ENCODE results near the gene STXBP5.

The STXBP5 gene

DNA sequence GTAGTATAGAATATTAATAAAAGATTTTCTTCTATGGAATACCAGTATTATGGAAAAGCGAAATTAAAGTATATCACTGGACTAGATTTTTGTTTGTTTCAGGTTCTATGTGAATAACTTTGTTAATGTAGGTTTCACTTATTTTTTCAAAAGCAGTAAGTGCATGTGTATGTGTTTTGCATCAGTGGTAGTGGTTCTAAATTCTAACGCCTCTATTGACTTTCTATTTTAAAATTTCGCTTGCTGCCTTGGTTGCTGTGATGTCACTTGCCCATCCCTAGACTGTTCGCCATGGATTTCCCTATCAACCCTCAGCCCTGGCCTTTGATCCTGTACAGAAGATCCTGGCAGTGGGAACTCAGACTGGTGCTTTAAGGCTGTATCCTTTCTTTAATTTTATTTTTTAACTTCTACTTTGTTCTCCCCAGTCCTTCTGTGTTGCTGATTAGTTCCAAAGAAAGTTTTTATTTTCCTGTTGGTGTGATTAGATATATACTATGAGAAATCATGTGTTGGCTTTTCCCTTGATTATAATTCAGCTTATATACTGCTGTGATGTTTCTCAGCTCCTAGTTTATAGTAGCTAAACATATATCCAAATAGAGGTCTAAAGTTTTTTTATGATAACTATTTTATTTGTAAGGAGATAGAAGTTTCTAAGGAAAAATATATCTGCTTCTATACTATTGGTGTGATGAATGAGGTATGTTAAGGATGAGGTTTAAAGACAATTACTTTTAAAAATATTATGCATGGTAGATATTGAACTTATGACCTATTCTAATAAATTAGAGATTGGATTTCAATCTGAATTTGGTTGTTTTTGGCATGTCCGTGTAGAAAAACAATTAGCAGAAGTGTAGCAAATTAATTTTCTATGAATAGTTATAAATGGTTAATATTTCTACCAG is 1.7 kb downstream of the STXBP5 start (continued):
- TF ChIP-seq ZNF521 (tag by site-specific recombination; IDR thresholded peaks at IDR 0.05), result no peak
- TF ChIP-seq PRDM1 (tag by site-specific recombination; IDR thresholded peaks at IDR 0.05), result peak; percentile 97
- TF ChIP-seq SCRT2 (tag by site-specific recombination; IDR thresholded peaks at IDR 0.05), result no peak
- 0 out of 2 replicates have a peak, but pooled peaks have one; percentile 27 for TF ChIP-seq ZBTB48 (tag by site-specific recombination; IDR thresholded peaks at IDR 0.05)
- TF ChIP-seq, protein P1, sequence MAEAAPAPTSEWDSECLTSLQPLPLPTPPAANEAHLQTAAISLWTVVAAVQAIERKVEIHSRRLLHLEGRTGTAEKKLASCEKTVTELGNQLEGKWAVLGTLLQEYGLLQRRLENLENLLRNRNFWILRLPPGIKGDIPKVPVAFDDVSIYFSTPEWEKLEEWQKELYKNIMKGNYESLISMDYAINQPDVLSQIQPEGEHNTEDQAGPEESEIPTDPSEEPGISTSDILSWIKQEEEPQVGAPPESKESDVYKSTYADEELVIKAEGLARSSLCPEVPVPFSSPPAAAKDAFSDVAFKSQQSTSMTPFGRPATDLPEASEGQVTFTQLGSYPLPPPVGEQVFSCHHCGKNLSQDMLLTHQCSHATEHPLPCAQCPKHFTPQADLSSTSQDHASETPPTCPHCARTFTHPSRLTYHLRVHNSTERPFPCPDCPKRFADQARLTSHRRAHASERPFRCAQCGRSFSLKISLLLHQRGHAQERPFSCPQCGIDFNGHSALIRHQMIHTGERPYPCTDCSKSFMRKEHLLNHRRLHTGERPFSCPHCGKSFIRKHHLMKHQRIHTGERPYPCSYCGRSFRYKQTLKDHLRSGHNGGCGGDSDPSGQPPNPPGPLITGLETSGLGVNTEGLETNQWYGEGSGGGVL (tag by site-specific recombination; IDR thresholded peaks at IDR 0.05), result no peak
- no peak for TF ChIP-seq ZNF48 (tag by site-specific recombination; IDR thresholded peaks at IDR 0.05)
- no peak for TF ChIP-seq ZNF707 (tag by site-specific recombination; IDR thresholded peaks at IDR 0.05)
- 0 out of 2 replicates have a peak, but pooled peaks have one; percentile 19 for TF ChIP-seq ZNF660 (tag by site-specific recombination; IDR thresholded peaks at IDR 0.05)
- TF ChIP-seq ZNF473 (tag by site-specific recombination; IDR thresholded peaks at IDR 0.05), result no peak
- TF ChIP-seq ZNF174 (tag by site-specific recombination; IDR thresholded peaks at IDR 0.05), result no peak
- peak; percentile 59 for TF ChIP-seq ZBTB17 (tag by site-specific recombination; IDR thresholded peaks at IDR 0.05)
- TF ChIP-seq ZNF571 (tag by site-specific recombination; IDR thresholded peaks at IDR 0.05), result no peak
- no peak for TF ChIP-seq ZNF664 (tag by site-specific recombination; IDR thresholded peaks at IDR 0.05)

DNA sequence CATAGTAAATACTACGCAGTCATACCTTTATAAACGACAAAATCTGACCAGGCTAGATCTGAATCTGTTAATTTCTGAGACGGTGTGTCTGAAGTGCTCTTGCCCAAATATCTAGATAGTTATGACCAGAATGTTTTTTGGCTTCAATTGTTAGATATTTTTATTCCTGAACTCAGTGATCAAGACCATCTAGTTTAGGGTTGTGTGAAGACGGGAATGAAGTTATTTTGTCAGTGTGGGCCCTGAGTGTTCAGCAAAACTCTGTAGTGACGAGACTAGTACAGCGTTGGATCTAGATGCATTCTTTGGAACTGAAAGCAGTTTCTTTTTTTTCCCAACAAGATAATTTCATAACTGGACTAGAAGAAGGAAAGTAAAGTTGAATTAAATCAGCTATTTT is 3.1 kb downstream of the STXBP5 start:
- H3K9me3 ChIP-seq (ENCODE audit: control insufficient read depth, insufficient read depth, low read depth, low read length), result no peaks in the 10 kb centered on the region
- H3K27ac ChIP-seq (ENCODE audit: extremely low read depth, low read depth, low read length), result peak overlapping the region; percentile 3; the same call in 1 of the 2 replicates
- CTCF ChIA-PET, result interaction anchor here (0.6 kb wide), 2 partner anchors 37 to 298 kb away, joined by 5 to 7 read pairs; no protein-coding TSS in a partner anchor
- TF ChIP-seq ZNF654 (tag by site-specific recombination; IDR thresholded peaks at IDR 0.05; ENCODE audit: low read depth), result no peak
- TF ChIP-seq PRDM1 (tag by site-specific recombination; IDR thresholded peaks at IDR 0.05), result 0 out of 2 replicates have a peak, but pooled peaks have one; percentile 27
- TF ChIP-seq, protein P2, sequence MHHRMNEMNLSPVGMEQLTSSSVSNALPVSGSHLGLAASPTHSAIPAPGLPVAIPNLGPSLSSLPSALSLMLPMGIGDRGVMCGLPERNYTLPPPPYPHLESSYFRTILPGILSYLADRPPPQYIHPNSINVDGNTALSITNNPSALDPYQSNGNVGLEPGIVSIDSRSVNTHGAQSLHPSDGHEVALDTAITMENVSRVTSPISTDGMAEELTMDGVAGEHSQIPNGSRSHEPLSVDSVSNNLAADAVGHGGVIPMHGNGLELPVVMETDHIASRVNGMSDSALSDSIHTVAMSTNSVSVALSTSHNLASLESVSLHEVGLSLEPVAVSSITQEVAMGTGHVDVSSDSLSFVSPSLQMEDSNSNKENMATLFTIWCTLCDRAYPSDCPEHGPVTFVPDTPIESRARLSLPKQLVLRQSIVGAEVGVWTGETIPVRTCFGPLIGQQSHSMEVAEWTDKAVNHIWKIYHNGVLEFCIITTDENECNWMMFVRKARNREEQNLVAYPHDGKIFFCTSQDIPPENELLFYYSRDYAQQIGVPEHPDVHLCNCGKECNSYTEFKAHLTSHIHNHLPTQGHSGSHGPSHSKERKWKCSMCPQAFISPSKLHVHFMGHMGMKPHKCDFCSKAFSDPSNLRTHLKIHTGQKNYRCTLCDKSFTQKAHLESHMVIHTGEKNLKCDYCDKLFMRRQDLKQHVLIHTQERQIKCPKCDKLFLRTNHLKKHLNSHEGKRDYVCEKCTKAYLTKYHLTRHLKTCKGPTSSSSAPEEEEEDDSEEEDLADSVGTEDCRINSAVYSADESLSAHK (tag by site-specific recombination; IDR thresholded peaks at IDR 0.05), result peak; percentile 47; the same call in 1 of the 2 replicates
- H3K4me3 ChIP-seq (ENCODE audit: low read depth, low read length), result peak overlapping the region; percentile 11
- no peaks in the 10 kb centered on the region for H3K36me3 ChIP-seq (ENCODE audit: control insufficient read depth in 2 of 2, insufficient read depth in 1 of 2, low read length in 2 of 2)
- POLR2A ChIA-PET, result no interaction called here
- H3K4me1 ChIP-seq (ENCODE audit: control insufficient read depth, insufficient read depth, low read length), result peaks cover 21% of the 10 kb centered on the region

DNA sequence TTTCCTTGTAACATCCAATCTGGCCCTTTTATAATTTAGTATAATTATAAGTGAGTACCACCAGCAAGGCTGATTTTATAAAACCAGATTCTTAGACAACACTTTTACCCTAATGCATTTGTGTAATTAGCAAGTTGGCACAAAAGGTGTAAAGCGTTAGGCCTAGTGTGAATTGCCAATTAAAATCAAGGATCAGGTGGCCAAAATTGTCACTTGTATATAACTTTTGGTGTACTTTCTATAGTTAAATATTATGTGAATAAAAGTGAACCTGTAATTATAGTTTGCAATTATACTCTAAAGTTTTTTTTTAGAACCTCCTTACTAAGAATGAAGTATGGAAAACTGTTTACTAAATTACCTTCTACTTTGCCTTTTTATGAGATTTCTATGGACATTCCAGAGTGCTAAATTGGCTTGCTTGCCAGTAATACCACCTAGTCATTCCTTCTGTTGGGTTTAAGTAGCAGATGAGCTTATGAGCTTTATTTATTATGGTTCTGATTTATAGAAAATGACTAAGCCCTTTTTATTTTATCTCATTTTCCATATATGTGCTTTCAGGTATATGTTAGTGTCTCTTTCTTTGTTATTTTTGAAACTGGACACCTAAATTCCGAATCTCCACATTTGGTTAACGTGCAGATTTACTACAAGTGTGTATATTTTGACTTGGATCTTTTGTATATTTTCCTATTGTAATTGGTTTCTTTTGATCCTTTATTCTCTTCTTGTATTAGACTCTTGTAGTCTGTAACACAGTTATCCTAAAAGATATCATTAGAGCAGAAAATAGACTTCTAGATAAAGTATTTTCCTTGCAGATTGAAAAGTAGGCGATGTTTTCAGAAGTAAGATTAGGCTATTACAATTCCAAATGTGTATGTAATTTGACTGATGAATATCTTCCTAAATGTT is 3.9 kb downstream of the STXBP5 start:
- Histone ChIP-seq H3K9me3 (ENCODE audit: control insufficient read depth, insufficient read depth, low read depth, low read length) (no peaks in the 10 kb centered on the region), H3K4me3 (ENCODE audit: low read depth, low read length) (peak overlapping the region; percentile 7), H3K27ac (ENCODE audit: extremely low read depth, low read depth, low read length) (0 out of 2 replicates have a peak overlapping the region, but pooled peaks have one; percentile 3), H3K36me3 (ENCODE audit: control insufficient read depth in 2 of 2, insufficient read depth in 1 of 2, low read length in 2 of 2) (no peaks in the 10 kb centered on the region), H3K4me1 (ENCODE audit: control insufficient read depth, insufficient read depth, low read length) (peaks cover 21% of the 10 kb centered on the region)
- CTCF ChIA-PET, result interaction anchor here (0.5 kb wide), 1 partner anchor 933 kb away, joined by 3 read pairs; no protein-coding TSS in a partner anchor
- POLR2A ChIA-PET, result no interaction called here
- no peak for TF ChIP-seq ZNF138 (tag by site-specific recombination; IDR thresholded peaks at IDR 0.05; ENCODE audit: borderline replicate concordance)
- TF ChIP-seq, protein P3, sequence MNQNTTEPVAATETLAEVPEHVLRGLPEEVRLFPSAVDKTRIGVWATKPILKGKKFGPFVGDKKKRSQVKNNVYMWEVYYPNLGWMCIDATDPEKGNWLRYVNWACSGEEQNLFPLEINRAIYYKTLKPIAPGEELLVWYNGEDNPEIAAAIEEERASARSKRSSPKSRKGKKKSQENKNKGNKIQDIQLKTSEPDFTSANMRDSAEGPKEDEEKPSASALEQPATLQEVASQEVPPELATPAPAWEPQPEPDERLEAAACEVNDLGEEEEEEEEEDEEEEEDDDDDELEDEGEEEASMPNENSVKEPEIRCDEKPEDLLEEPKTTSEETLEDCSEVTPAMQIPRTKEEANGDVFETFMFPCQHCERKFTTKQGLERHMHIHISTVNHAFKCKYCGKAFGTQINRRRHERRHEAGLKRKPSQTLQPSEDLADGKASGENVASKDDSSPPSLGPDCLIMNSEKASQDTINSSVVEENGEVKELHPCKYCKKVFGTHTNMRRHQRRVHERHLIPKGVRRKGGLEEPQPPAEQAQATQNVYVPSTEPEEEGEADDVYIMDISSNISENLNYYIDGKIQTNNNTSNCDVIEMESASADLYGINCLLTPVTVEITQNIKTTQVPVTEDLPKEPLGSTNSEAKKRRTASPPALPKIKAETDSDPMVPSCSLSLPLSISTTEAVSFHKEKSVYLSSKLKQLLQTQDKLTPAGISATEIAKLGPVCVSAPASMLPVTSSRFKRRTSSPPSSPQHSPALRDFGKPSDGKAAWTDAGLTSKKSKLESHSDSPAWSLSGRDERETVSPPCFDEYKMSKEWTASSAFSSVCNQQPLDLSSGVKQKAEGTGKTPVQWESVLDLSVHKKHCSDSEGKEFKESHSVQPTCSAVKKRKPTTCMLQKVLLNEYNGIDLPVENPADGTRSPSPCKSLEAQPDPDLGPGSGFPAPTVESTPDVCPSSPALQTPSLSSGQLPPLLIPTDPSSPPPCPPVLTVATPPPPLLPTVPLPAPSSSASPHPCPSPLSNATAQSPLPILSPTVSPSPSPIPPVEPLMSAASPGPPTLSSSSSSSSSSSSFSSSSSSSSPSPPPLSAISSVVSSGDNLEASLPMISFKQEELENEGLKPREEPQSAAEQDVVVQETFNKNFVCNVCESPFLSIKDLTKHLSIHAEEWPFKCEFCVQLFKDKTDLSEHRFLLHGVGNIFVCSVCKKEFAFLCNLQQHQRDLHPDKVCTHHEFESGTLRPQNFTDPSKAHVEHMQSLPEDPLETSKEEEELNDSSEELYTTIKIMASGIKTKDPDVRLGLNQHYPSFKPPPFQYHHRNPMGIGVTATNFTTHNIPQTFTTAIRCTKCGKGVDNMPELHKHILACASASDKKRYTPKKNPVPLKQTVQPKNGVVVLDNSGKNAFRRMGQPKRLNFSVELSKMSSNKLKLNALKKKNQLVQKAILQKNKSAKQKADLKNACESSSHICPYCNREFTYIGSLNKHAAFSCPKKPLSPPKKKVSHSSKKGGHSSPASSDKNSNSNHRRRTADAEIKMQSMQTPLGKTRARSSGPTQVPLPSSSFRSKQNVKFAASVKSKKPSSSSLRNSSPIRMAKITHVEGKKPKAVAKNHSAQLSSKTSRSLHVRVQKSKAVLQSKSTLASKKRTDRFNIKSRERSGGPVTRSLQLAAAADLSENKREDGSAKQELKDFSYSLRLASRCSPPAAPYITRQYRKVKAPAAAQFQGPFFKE (tag by site-specific recombination; IDR thresholded peaks at IDR 0.05; ENCODE audit: borderline replicate concordance), result no peak
- no peak for TF ChIP-seq KLF16 (tag by site-specific recombination; IDR thresholded peaks at IDR 0.05)

Measured in HEK293 (cell line).